ENCODE results near the gene PALM2AKAP2. TPM values are rescaled to one million over a fixed set of nuclear protein-coding genes. Genes with fewer than 3 reads are reported as not detected.

PALM2AKAP2 gene
- total and polyA plus RNA-seq, 10 of the 15 experiments (the other 5 are each of a cell fraction or from before 2014, with no cell fraction given), result 0.01 TPM; not detected in 9

- H3K27me3 ChIP-seq (replicated peaks in 1 of 2; ENCODE audit: control insufficient read depth in 2 of 2, insufficient read depth in 2 of 2, low read length in 1 of 2), result peaks cover 2 to 4% of the 10 kb centered on the region in 2 experiments; a peak in 1 of 4 replicates
- WGBS (ENCODE audit: insufficient coverage, insufficient replicate concordance, low lambda C conversion rate, missing lambda C conversion rate), result 18% methylated on average over 16 of the region's 16 CpGs
- no TSS peak for BruUV-seq (replicated peaks)
- CTCF ChIA-PET, result no interaction called here
- SMC1A ChIA-PET (ENCODE audit: uncharacterized antibody, unreplicated experiment), result no interaction called here
- H3K4me2 ChIP-seq (ENCODE audit: control insufficient read depth, insufficient read depth), result no peak overlapping the region
- no peaks in the 10 kb centered on the region; the same call in 2 of the 3 replicates for H3K9me3 ChIP-seq (replicated peaks; ENCODE audit: control insufficient read depth, insufficient read depth, low read length)
- H3K4me1 ChIP-seq (ENCODE audit: control insufficient read depth, insufficient read depth, low read length), result no peaks in the 10 kb centered on the region
- no peaks in the 10 kb centered on the region for H3K79me2 ChIP-seq (ENCODE audit: control insufficient read depth, insufficient read depth, low read length)
- no peak overlapping the region for H3K9ac ChIP-seq (ENCODE audit: control insufficient read depth, insufficient read depth, low read length)
- no peaks in the 10 kb centered on the region for H3K36me3 ChIP-seq (ENCODE audit: control insufficient read depth in 2 of 2, insufficient read depth in 2 of 2, low read length in 1 of 2)
- no peaks in the 10 kb centered on the region for H4K20me1 ChIP-seq (ENCODE audit: control insufficient read depth, insufficient read depth)
- intact Hi-C loops (cut with micrococcal nuclease; ENCODE audit: unreplicated experiment), result no loop called here
- in situ Hi-C loops (cut with MboI), result no loop called here
- POLR2A ChIA-PET, result no interaction called here
- H3K4me3 ChIP-seq, result no peak overlapping the region
- TF ChIP-seq TCF7 (IDR thresholded peaks at IDR 0.05; ENCODE audit: borderline replicate concordance) (no peak), NFYA (IDR thresholded peaks at IDR 0.05; ENCODE audit: borderline replicate concordance, low read depth, low read length) (no peak), CBX3 (IDR thresholded peaks at IDR 0.05; ENCODE audit: borderline replicate concordance, low read depth) (no peak), RBBP5 (conservative IDR thresholded peaks at IDR 0.05) (no peak), TARDBP (IDR thresholded peaks at IDR 0.05; ENCODE audit: borderline replicate concordance) (no peak), TCF12 (IDR thresholded peaks at IDR 0.05; ENCODE audit: low read depth, low read length) (no peak), SMC3 (IDR thresholded peaks at IDR 0.05; ENCODE audit: borderline replicate concordance, low read length) (no peak), JUND (IDR thresholded peaks at IDR 0.05; ENCODE audit: low read depth, low read length) (no peak), IKZF1 (conservative IDR thresholded peaks at IDR 0.05) (no peak), SREBF1 (IDR thresholded peaks at IDR 0.05; ENCODE audit: low read length) (no peak)
- no peak overlapping the region for H2AFZ ChIP-seq (ENCODE audit: control insufficient read depth, low read depth, low read length)
- DNase-seq (ENCODE audit: low read depth, low spot score) (no peak), FAIRE-seq (no peak), ATAC-seq (no peak)
- no peak overlapping the region for H3K27ac ChIP-seq (ENCODE audit: control insufficient read depth, insufficient read depth)
- RAD21 ChIA-PET (ENCODE audit: unreplicated experiment), result no interaction called here
Measured at GRCh38 chr9:109780453-109781033, 545 bp downstream of the PALM2AKAP2 start.

- ChIA-PET SMC1A (ENCODE audit: uncharacterized antibody, unreplicated experiment) (no interaction called here), POLR2A (no interaction called here), RAD21 (ENCODE audit: unreplicated experiment) (no interaction called here), CTCF (no interaction called here)
- FAIRE-seq (no peak), DNase-seq (ENCODE audit: low read depth, low spot score) (no peak), ATAC-seq (no peak)
- Histone ChIP-seq H3K79me2 (ENCODE audit: control insufficient read depth, insufficient read depth, low read length) (no peaks in the 10 kb centered on the region), H4K20me1 (ENCODE audit: control insufficient read depth, insufficient read depth) (no peaks in the 10 kb centered on the region), H3K4me2 (ENCODE audit: control insufficient read depth, insufficient read depth) (no peak overlapping the region), H3K4me3 (no peak overlapping the region), H3K27me3 (replicated peaks in 1 of 2; ENCODE audit: control insufficient read depth in 2 of 2, insufficient read depth in 2 of 2, low read length in 1 of 2) (peaks cover 3 to 4% of the 10 kb centered on the region in 2 experiments; a peak in 2 of 4 replicates), H3K36me3 (ENCODE audit: control insufficient read depth in 2 of 2, insufficient read depth in 2 of 2, low read length in 1 of 2) (no peaks in the 10 kb centered on the region), H3K4me1 (ENCODE audit: control insufficient read depth, insufficient read depth, low read length) (no peaks in the 10 kb centered on the region), H3K9ac (ENCODE audit: control insufficient read depth, insufficient read depth, low read length) (no peak overlapping the region), H2AFZ (ENCODE audit: control insufficient read depth, low read depth, low read length) (no peak overlapping the region), H3K27ac (ENCODE audit: control insufficient read depth, insufficient read depth) (no peak overlapping the region), H3K9me3 (replicated peaks; ENCODE audit: control insufficient read depth, insufficient read depth, low read length) (no peaks in the 10 kb centered on the region; the same call in 2 of the 3 replicates)
- 40% methylated on average over 5 of the region's 5 CpGs for WGBS (ENCODE audit: insufficient coverage, insufficient replicate concordance, low lambda C conversion rate, missing lambda C conversion rate)
- in situ Hi-C loops (cut with MboI) (no loop called here), intact Hi-C loops (cut with micrococcal nuclease; ENCODE audit: unreplicated experiment) (no loop called here)
- no TSS peak for BruUV-seq (replicated peaks)
- TF ChIP-seq POLR2A (IDR thresholded peaks at IDR 0.05; ENCODE audit: low read depth, low read length), result no peak
- TF ChIP-seq LARP7 (IDR thresholded peaks at IDR 0.05), result no peak
- no peak for TF ChIP-seq E2F4 (IDR thresholded peaks at IDR 0.05; ENCODE audit: low read depth, low read length)
- no peak for TF ChIP-seq RFX5 (IDR thresholded peaks at IDR 0.05; ENCODE audit: low read depth, low read length)
- TF ChIP-seq TCF12 (IDR thresholded peaks at IDR 0.05; ENCODE audit: low read depth, low read length), result no peak
- TF ChIP-seq KLF5 (IDR thresholded peaks at IDR 0.05; ENCODE audit: partially characterized antibody), result no peak
- no peak for TF ChIP-seq ZNF687 (IDR thresholded peaks at IDR 0.05)
Measured at GRCh38 chr9:109781086-109781485, 1.1 kb downstream of the PALM2AKAP2 start.
